ENCODE data around the gene AGMO. TPM values are rescaled to one million over a fixed set of nuclear protein-coding genes. Genes with fewer than 3 reads are reported as not detected.

AGMO gene
- total and polyA plus RNA-seq, 2 experiments from 2014 or later, result 0.42 to 0.55 TPM

DNA sequence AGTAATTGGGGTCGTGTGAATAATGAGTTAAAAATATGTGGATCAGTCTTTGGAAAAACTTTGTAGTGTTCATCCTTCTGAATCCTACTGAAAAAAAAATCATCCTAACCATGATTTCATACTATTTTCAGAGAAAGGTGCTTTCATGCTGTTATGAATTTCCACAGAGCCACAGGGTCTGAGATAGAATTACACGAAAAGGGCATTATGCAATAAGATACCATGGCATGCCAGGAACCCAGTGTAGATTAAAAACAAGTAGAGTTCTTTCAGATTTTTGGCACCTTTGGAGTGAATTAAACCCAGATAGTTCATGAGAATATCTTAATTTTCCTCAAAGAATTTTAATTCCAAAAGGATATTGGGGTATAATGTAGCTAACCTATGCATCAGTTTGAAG is 47.5 kb upstream of the AGMO start:
- Histone ChIP-seq H4K20me1 (replicated peaks; ENCODE audit: insufficient read depth) (no peaks in the 10 kb centered on the region), H3K4me2 (no peak overlapping the region), H2AFZ (no peak overlapping the region), H3K79me2 (replicated peaks; ENCODE audit: insufficient read depth) (no peaks in the 10 kb centered on the region), H3K27ac (ENCODE audit: low read depth) (no peak overlapping the region), H3K9me2 (ENCODE audit: insufficient read depth) (no peaks in the 10 kb centered on the region), H3K36me3 (ENCODE audit: insufficient read depth) (no peaks in the 10 kb centered on the region), H3K27me3 (ENCODE audit: insufficient read depth) (no peaks in the 10 kb centered on the region), H3K4me1 (ENCODE audit: insufficient read depth) (peaks cover 9% of the 10 kb centered on the region; the same call in 1 of the 2 replicates), H3K4me3 (no peak overlapping the region), H3F3A (replicated peaks; ENCODE audit: low read depth) (no peaks in the 10 kb centered on the region)
- no peak for ATAC-seq
- Mint-ChIP-seq H3K27ac (no peak overlapping the region), H3K4me1 (peaks cover 5% of the 10 kb centered on the region; the same call in 2 of the 3 replicates), H3K36me3 (ENCODE audit: low read depth) (no peaks in the 10 kb centered on the region), H3K4me3 (no peak overlapping the region), H3K27me3 (ENCODE audit: insufficient read depth, low read depth, poor library complexity) (peaks cover 3% of the 10 kb centered on the region), H3K9me3 (no peaks in the 10 kb centered on the region)
- no peak for DNase-seq (ENCODE audit: low spot score)
- TF ChIP-seq EZH2phosphoT487 (IDR thresholded peaks at IDR 0.05; ENCODE audit: unreplicated experiment) (no peak), EZH2 (IDR thresholded peaks at IDR 0.05; ENCODE audit: low read depth, unreplicated experiment) (no peak), POLR2AphosphoS5 (IDR thresholded peaks at IDR 0.05; ENCODE audit: low read depth) (no peak), ZNF114 (CRISPR knock-in tag; IDR thresholded peaks at IDR 0.05) (no peak), ZNF331 (CRISPR knock-in tag; IDR thresholded peaks at IDR 0.05; ENCODE audit: low read depth) (no peak)

DNA sequence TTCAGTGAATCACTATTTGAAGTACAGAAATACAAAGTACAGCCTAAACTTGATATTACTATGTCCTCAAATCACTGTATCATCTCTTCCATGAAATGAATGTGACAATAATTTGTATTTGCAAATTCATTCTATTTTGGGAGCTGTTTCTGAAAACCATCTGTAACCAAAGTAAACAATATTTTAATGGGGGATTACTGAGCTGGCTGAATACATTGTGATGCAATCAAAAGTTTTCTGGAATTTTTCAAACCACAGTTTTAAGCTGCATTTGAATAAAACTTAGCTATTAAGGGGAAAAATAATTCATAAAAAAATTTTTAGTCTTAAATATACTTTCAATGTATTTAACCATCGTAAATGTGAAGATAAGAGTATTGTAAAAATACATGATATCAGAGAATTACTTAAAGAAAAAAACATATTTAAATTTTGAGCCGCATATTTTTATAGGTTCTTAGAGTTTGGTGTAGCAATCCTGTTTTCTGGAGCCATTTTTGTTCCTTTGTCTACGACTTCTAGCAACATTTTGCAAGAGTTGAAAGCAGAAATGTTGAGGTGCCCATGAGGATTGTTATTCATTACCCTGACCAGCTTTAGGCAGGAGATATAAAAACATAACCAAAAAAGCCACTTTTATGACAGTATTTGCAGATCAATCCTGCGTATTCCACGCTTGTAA is 45.9 kb upstream of the AGMO start:
- Mint-ChIP-seq H3K27ac (no peak overlapping the region), H3K27me3 (ENCODE audit: insufficient read depth, low read depth, poor library complexity) (peaks cover 3% of the 10 kb centered on the region), H3K36me3 (ENCODE audit: low read depth) (no peaks in the 10 kb centered on the region), H3K4me3 (no peak overlapping the region), H3K4me1 (peaks cover 5% of the 10 kb centered on the region; the same call in 2 of the 3 replicates), H3K9me3 (no peaks in the 10 kb centered on the region)
- no peaks in the 10 kb centered on the region for H3K27me3 ChIP-seq (ENCODE audit: insufficient read depth)
- no peak overlapping the region for H3K4me2 ChIP-seq
- H2AFZ ChIP-seq, result 0 out of 2 replicates have a peak overlapping the region, but pooled peaks have one; percentile 6
- no peak for TF ChIP-seq NANOG (IDR thresholded peaks at IDR 0.05; ENCODE audit: borderline replicate concordance)
- TF ChIP-seq, protein P1, sequence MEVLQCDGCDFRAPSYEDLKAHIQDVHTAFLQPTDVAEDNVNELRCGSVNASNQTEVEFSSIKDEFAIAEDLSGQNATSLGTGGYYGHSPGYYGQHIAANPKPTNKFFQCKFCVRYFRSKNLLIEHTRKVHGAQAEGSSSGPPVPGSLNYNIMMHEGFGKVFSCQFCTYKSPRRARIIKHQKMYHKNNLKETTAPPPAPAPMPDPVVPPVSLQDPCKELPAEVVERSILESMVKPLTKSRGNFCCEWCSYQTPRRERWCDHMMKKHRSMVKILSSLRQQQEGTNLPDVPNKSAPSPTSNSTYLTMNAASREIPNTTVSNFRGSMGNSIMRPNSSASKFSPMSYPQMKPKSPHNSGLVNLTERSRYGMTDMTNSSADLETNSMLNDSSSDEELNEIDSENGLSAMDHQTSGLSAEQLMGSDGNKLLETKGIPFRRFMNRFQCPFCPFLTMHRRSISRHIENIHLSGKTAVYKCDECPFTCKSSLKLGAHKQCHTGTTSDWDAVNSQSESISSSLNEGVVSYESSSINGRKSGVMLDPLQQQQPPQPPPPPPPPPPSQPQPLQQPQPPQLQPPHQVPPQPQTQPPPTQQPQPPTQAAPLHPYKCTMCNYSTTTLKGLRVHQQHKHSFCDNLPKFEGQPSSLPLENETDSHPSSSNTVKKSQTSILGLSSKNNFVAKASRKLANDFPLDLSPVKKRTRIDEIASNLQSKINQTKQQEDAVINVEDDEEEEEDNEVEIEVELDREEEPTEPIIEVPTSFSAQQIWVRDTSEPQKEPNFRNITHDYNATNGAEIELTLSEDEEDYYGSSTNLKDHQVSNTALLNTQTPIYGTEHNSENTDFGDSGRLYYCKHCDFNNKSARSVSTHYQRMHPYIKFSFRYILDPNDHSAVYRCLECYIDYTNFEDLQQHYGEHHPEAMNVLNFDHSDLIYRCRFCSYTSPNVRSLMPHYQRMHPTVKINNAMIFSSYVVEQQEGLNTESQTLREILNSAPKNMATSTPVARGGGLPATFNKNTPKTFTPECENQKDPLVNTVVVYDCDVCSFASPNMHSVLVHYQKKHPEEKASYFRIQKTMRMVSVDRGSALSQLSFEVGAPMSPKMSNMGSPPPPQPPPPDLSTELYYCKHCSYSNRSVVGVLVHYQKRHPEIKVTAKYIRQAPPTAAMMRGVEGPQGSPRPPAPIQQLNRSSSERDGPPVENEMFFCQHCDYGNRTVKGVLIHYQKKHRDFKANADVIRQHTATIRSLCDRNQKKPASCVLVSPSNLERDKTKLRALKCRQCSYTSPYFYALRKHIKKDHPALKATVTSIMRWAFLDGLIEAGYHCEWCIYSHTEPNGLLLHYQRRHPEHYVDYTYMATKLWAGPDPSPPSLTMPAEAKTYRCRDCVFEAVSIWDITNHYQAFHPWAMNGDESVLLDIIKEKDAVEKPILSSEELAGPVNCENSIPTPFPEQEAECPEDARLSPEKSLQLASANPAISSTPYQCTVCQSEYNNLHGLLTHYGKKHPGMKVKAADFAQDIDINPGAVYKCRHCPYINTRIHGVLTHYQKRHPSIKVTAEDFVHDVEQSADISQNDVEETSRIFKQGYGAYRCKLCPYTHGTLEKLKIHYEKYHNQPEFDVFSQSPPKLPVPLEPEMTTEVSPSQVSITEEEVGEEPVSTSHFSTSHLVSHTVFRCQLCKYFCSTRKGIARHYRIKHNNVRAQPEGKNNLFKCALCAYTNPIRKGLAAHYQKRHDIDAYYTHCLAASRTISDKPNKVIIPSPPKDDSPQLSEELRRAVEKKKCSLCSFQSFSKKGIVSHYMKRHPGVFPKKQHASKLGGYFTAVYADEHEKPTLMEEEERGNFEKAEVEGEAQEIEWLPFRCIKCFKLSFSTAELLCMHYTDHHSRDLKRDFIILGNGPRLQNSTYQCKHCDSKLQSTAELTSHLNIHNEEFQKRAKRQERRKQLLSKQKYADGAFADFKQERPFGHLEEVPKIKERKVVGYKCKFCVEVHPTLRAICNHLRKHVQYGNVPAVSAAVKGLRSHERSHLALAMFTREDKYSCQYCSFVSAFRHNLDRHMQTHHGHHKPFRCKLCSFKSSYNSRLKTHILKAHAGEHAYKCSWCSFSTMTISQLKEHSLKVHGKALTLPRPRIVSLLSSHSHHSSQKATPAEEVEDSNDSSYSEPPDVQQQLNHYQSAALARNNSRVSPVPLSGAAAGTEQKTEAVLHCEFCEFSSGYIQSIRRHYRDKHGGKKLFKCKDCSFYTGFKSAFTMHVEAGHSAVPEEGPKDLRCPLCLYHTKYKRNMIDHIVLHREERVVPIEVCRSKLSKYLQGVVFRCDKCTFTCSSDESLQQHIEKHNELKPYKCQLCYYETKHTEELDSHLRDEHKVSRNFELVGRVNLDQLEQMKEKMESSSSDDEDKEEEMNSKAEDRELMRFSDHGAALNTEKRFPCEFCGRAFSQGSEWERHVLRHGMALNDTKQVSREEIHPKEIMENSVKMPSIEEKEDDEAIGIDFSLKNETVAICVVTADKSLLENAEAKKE (CRISPR knock-in tag; IDR thresholded peaks at IDR 0.05), result no peak
- TF ChIP-seq, protein P2, sequence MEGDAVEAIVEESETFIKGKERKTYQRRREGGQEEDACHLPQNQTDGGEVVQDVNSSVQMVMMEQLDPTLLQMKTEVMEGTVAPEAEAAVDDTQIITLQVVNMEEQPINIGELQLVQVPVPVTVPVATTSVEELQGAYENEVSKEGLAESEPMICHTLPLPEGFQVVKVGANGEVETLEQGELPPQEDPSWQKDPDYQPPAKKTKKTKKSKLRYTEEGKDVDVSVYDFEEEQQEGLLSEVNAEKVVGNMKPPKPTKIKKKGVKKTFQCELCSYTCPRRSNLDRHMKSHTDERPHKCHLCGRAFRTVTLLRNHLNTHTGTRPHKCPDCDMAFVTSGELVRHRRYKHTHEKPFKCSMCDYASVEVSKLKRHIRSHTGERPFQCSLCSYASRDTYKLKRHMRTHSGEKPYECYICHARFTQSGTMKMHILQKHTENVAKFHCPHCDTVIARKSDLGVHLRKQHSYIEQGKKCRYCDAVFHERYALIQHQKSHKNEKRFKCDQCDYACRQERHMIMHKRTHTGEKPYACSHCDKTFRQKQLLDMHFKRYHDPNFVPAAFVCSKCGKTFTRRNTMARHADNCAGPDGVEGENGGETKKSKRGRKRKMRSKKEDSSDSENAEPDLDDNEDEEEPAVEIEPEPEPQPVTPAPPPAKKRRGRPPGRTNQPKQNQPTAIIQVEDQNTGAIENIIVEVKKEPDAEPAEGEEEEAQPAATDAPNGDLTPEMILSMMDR (conservative IDR thresholded peaks at IDR 0.05; ENCODE audit: low read depth in 2 of 2), result no peak
- H3K9me2 ChIP-seq (ENCODE audit: insufficient read depth), result no peaks in the 10 kb centered on the region
- DNase-seq (ENCODE audit: low spot score) (no peak), ATAC-seq (no peak)
- no peak overlapping the region for H3K27ac ChIP-seq (ENCODE audit: low read depth)
- no peaks in the 10 kb centered on the region for H3K79me2 ChIP-seq (replicated peaks; ENCODE audit: insufficient read depth)
- no peak overlapping the region for H3K4me3 ChIP-seq
- H4K20me1 ChIP-seq (replicated peaks; ENCODE audit: insufficient read depth), result no peaks in the 10 kb centered on the region
- H3K36me3 ChIP-seq (ENCODE audit: insufficient read depth), result no peaks in the 10 kb centered on the region
- H3F3A ChIP-seq (replicated peaks; ENCODE audit: low read depth), result no peaks in the 10 kb centered on the region
- H3K4me1 ChIP-seq (ENCODE audit: insufficient read depth), result peaks cover 9% of the 10 kb centered on the region; the same call in 1 of the 2 replicates
